ENCODE measurements around the gene MRPL39.

MRPL39 gene

DNA sequence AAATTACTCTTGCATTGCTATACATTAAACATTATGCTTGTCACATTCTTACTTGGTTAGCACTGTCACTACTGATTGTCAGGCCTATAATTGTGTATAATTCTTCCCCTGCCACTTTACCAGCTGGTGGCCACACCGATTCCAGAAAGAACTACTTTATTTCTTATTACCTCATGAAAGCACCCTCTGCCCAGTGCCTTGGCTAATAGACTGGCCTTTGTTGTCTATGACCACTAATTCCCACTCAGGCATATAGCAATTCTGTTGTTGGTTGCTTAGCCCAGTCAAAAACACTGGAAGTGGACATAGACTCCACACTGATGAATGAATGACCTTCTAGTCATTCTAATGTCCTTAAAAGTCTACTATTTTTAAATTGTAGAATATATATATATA, 35.6 kb downstream of the MRPL39 start:
- Histone ChIP-seq H3K9me3 (ENCODE audit: insufficient read depth, low read depth, low read length) (no peaks in the 10 kb centered on the region), H3K4me3 (ENCODE audit: low read depth, low read length) (no peak overlapping the region), H2AFZ (ENCODE audit: insufficient read depth, low read length, poor library complexity) (no peak overlapping the region), H3K18ac (ENCODE audit: low read length) (no peak overlapping the region), H4K12ac (ENCODE audit: low read depth, low read length) (no peak overlapping the region), H3K36me3 (ENCODE audit: control insufficient read depth in 1 of 2, insufficient read depth in 2 of 2, low read length in 2 of 2) (no peaks in the 10 kb centered on the region), H4K8ac (ENCODE audit: low read depth, low read length) (no peak overlapping the region), H3K23ac (ENCODE audit: low read length) (no peak overlapping the region), H4K91ac (ENCODE audit: low read depth, low read length) (no peak overlapping the region), H3K27ac (ENCODE audit: low read depth, low read length) (no peak overlapping the region), H2BK5ac (ENCODE audit: low read depth, low read length, poor library complexity) (no peak overlapping the region), H3K4me2 (ENCODE audit: low read length) (no peak overlapping the region), H2AK5ac (ENCODE audit: low read length) (no peak overlapping the region), H3K9ac (ENCODE audit: low read length) (no peak overlapping the region), H3K14ac (ENCODE audit: low read length) (no peak overlapping the region), H3K4me1 (ENCODE audit: control insufficient read depth in 1 of 2, insufficient read depth in 2 of 2, low read length in 2 of 2) (no peaks in the 10 kb centered on the region), H2BK120ac (ENCODE audit: insufficient read depth, low read length, poor library complexity) (no peak overlapping the region), H3K79me1 (ENCODE audit: low read length) (no peaks in the 10 kb centered on the region), H3K4ac (ENCODE audit: low read depth, low read length) (no peak overlapping the region), H3K27me3 (ENCODE audit: insufficient read depth, low read length) (no peaks in the 10 kb centered on the region), H3K79me2 (ENCODE audit: control insufficient read depth, insufficient read depth, low read length, poor library complexity) (no peaks in the 10 kb centered on the region), H2BK12ac (ENCODE audit: low read length) (no peak overlapping the region)
- WGBS (ENCODE audit: extremely low coverage, insufficient coverage, insufficient read length): no CpG with 5 or more reads among the region's 1 CpG
- no peak for DNase-seq

DNA sequence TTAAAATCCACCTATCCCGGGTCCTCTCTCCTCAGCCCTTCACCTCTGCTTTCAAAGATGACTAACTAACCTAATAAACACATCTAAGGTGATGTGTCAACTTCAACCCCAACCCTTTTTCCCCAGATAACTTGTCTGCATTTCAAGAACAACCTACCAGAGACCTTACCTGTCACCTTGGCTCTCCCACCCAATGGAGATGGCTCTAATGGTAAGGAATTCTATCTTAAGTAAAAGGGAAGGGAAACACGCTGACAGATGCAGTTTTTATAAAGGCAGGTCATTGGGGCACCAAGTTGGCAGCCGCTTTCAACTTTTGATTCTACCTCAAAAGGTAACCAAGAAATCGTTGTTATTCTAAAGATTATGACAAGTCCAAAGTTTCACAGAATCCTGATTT, 37.6 kb downstream of the MRPL39 start:
- Histone ChIP-seq H2AFZ (ENCODE audit: insufficient read depth, low read length, poor library complexity) (no peak overlapping the region), H2BK5ac (ENCODE audit: low read depth, low read length, poor library complexity) (no peak overlapping the region), H2AK5ac (ENCODE audit: low read length) (no peak overlapping the region), H3K23ac (ENCODE audit: low read length) (no peak overlapping the region), H2BK120ac (ENCODE audit: insufficient read depth, low read length, poor library complexity) (no peak overlapping the region), H3K27me3 (ENCODE audit: insufficient read depth, low read length) (no peaks in the 10 kb centered on the region), H3K4me1 (ENCODE audit: control insufficient read depth in 1 of 2, insufficient read depth in 2 of 2, low read length in 2 of 2) (no peaks in the 10 kb centered on the region), H4K8ac (ENCODE audit: low read depth, low read length) (no peak overlapping the region), H4K91ac (ENCODE audit: low read depth, low read length) (no peak overlapping the region), H2BK12ac (ENCODE audit: low read length) (no peak overlapping the region), H3K9ac (ENCODE audit: low read length) (no peak overlapping the region), H3K79me2 (ENCODE audit: control insufficient read depth, insufficient read depth, low read length, poor library complexity) (no peaks in the 10 kb centered on the region), H4K12ac (ENCODE audit: low read depth, low read length) (no peak overlapping the region), H3K9me3 (ENCODE audit: insufficient read depth, low read depth, low read length) (no peaks in the 10 kb centered on the region), H3K4me2 (ENCODE audit: low read length) (no peak overlapping the region), H3K18ac (ENCODE audit: low read length) (no peak overlapping the region), H3K36me3 (ENCODE audit: control insufficient read depth in 1 of 2, insufficient read depth in 2 of 2, low read length in 2 of 2) (peaks cover 0 to 2% of the 10 kb centered on the region in 2 experiments), H3K14ac (ENCODE audit: low read length) (no peak overlapping the region), H3K79me1 (ENCODE audit: low read length) (no peaks in the 10 kb centered on the region), H3K27ac (ENCODE audit: low read depth, low read length) (no peak overlapping the region), H3K4ac (ENCODE audit: low read depth, low read length) (no peak overlapping the region), H3K4me3 (ENCODE audit: low read depth, low read length) (no peak overlapping the region)
- WGBS (ENCODE audit: extremely low coverage, insufficient coverage, insufficient read length): no CpG with 5 or more reads among the region's 4 CpGs
- no peak for DNase-seq

DNA sequence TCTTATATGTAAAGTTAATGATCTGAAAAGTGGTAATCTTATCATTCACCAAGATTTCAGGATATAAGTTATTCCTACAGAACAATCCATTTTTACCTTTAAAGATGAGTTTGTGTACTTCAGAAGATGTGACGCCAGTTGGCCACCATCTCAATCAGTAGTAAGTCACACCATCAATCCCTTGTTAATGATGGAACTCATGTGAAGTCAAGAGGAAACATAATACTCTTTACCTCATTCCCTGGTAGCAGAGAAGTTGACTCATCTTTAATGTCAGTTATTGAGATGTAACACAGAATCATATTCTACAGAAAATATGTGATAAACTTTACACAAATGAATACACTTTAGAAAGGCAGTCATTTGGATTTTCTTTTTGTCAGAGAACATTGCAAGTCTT, 38.2 kb downstream of the MRPL39 start:
- Histone ChIP-seq H3K4me2 (ENCODE audit: low read length) (no peak overlapping the region), H4K8ac (ENCODE audit: low read depth, low read length) (no peak overlapping the region), H2BK120ac (ENCODE audit: insufficient read depth, low read length, poor library complexity) (no peak overlapping the region), H3K4me3 (ENCODE audit: low read depth, low read length) (no peak overlapping the region), H3K4me1 (ENCODE audit: control insufficient read depth in 1 of 2, insufficient read depth in 2 of 2, low read length in 2 of 2) (no peaks in the 10 kb centered on the region), H3K79me1 (ENCODE audit: low read length) (no peaks in the 10 kb centered on the region), H3K14ac (ENCODE audit: low read length) (no peak overlapping the region), H2AK5ac (ENCODE audit: low read length) (no peak overlapping the region), H3K4ac (ENCODE audit: low read depth, low read length) (no peak overlapping the region), H3K18ac (ENCODE audit: low read length) (no peak overlapping the region), H3K23ac (ENCODE audit: low read length) (no peak overlapping the region), H3K27me3 (ENCODE audit: insufficient read depth, low read length) (no peaks in the 10 kb centered on the region), H4K91ac (ENCODE audit: low read depth, low read length) (no peak overlapping the region), H3K79me2 (ENCODE audit: control insufficient read depth, insufficient read depth, low read length, poor library complexity) (no peaks in the 10 kb centered on the region), H2BK12ac (ENCODE audit: low read length) (no peak overlapping the region), H3K9ac (ENCODE audit: low read length) (no peak overlapping the region), H3K27ac (ENCODE audit: low read depth, low read length) (no peak overlapping the region), H4K12ac (ENCODE audit: low read depth, low read length) (no peak overlapping the region), H2AFZ (ENCODE audit: insufficient read depth, low read length, poor library complexity) (no peak overlapping the region), H3K9me3 (ENCODE audit: insufficient read depth, low read depth, low read length) (no peaks in the 10 kb centered on the region), H2BK5ac (ENCODE audit: low read depth, low read length, poor library complexity) (no peak overlapping the region), H3K36me3 (ENCODE audit: control insufficient read depth in 1 of 2, insufficient read depth in 2 of 2, low read length in 2 of 2) (peaks cover 0 to 2% of the 10 kb centered on the region in 2 experiments)
- DNase-seq: no peak
- no CpG with 5 or more reads among the region's 1 CpG for WGBS (ENCODE audit: extremely low coverage, insufficient coverage, insufficient read length)

DNA sequence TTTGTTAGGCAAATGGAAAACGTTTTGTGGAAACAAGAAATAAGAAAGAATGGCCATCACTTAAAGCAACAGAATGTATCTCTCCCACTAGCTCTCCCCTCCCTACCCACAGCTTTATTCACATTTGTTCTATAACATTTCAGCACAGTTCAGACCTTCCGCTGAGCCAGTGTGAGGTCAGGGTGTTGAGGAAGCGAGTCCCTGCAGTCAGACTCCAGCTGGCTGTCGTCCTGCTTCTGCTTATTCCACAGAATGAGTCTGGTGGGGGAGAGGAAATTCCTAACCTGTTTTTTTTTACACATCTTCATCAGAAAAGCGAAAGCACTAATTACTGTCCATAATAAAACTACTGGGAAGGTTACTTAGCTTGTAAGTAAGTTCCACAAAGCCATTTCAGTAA, 39.0 kb downstream of the MRPL39 start:
- H3K36me3 ChIP-seq (ENCODE audit: control insufficient read depth in 1 of 2, insufficient read depth in 2 of 2, low read length in 2 of 2): peaks cover 0 to 2% of the 10 kb centered on the region in 2 experiments
- H3K23ac ChIP-seq (ENCODE audit: low read length): no peak overlapping the region
- H3K27ac ChIP-seq (ENCODE audit: low read depth, low read length): no peak overlapping the region
- H4K91ac ChIP-seq (ENCODE audit: low read depth, low read length): no peak overlapping the region
- H2BK12ac ChIP-seq (ENCODE audit: low read length): no peak overlapping the region
- H3K4me2 ChIP-seq (ENCODE audit: low read length): no peak overlapping the region
- H4K8ac ChIP-seq (ENCODE audit: low read depth, low read length): no peak overlapping the region
- no peak overlapping the region for H2BK120ac ChIP-seq (ENCODE audit: insufficient read depth, low read length, poor library complexity)
- no peak overlapping the region for H3K9ac ChIP-seq (ENCODE audit: low read length)
- H3K18ac ChIP-seq (ENCODE audit: low read length): no peak overlapping the region
- DNase-seq: no peak
- no peak overlapping the region for H2AK5ac ChIP-seq (ENCODE audit: low read length)
- H2AFZ ChIP-seq (ENCODE audit: insufficient read depth, low read length, poor library complexity): no peak overlapping the region
- H3K4me3 ChIP-seq (ENCODE audit: low read depth, low read length): no peak overlapping the region
- H2BK5ac ChIP-seq (ENCODE audit: low read depth, low read length, poor library complexity): no peak overlapping the region
- H3K79me2 ChIP-seq (ENCODE audit: control insufficient read depth, insufficient read depth, low read length, poor library complexity): no peaks in the 10 kb centered on the region
- H3K4me1 ChIP-seq (ENCODE audit: control insufficient read depth in 1 of 2, insufficient read depth in 2 of 2, low read length in 2 of 2): no peaks in the 10 kb centered on the region
- WGBS (ENCODE audit: extremely low coverage, insufficient coverage, insufficient read length): no CpG with 5 or more reads among the region's 5 CpGs
- no peaks in the 10 kb centered on the region for H3K79me1 ChIP-seq (ENCODE audit: low read length)
- no peaks in the 10 kb centered on the region for H3K27me3 ChIP-seq (ENCODE audit: insufficient read depth, low read length)
- H3K4ac ChIP-seq (ENCODE audit: low read depth, low read length): no peak overlapping the region
- no peaks in the 10 kb centered on the region for H3K9me3 ChIP-seq (ENCODE audit: insufficient read depth, low read depth, low read length)
- no peak overlapping the region for H4K12ac ChIP-seq (ENCODE audit: low read depth, low read length)
- no peak overlapping the region for H3K14ac ChIP-seq (ENCODE audit: low read length)
